Progenitor cell of endocrine pancreas (in vitro differentiated cells): Measurements from ENCODE around the gene SLCO1C1. TPM values are rescaled to one million over a fixed set of nuclear protein-coding genes. Genes with fewer than 3 reads are reported as not detected.

Source experiments
- DNase-seq: peaks from one replicate; pipeline ENCODE4 v3.0.0; 2021; ENCODE audit warnings: low spot score; ENCODE audit not compliant: unreplicated experiment
- H3K27ac Mint-ChIP-seq: 2 replicates; pipeline ENCODE4 v1.8.0; 2021; ENCODE audit warnings: mild to moderate bottlenecking, moderate library complexity, mixed read lengths
- H3K27me3 Mint-ChIP-seq: 2 replicates; pipeline ENCODE4 v1.8.0; 2021; ENCODE audit warnings: mixed read lengths
- H3K36me3 Mint-ChIP-seq: 2 replicates; pipeline ENCODE4 v1.8.0; 2022; ENCODE audit warnings: mixed read lengths; ENCODE audit not compliant: insufficient read depth
- H3K4me1 Mint-ChIP-seq: 2 replicates; pipeline ENCODE4 v1.8.0; 2021; ENCODE audit warnings: low read depth, mixed read lengths
- H3K4me3 Mint-ChIP-seq: 2 replicates; pipeline ENCODE4 v1.8.0; 2021; ENCODE audit warnings: low read depth, mild to moderate bottlenecking, moderate library complexity, mixed read lengths
- H3K9me3 Mint-ChIP-seq: 2 replicates; pipeline ENCODE4 v1.8.0; 2021; ENCODE audit warnings: low read depth, mixed read lengths
- total RNA-seq: library from RNA; stranded (reverse); gene quantifications from 2 replicates; pipeline ENCODE4 v1.2.1, GENCODE V29; 2021
- TF ChIP-seq, protein P1 (sequence below): fragments of 200-600 bp; sonication (generic); IDR thresholded peaks from one replicate; pipeline ENCODE4 v1.5.0; 2021; ENCODE audit warnings: antibody characterized with exemption, mild to moderate bottlenecking; ENCODE audit not compliant: unreplicated experiment

SLCO1C1 gene
- total RNA-seq, 1 donor from 2014 or later, result 2.1 TPM

DNA sequence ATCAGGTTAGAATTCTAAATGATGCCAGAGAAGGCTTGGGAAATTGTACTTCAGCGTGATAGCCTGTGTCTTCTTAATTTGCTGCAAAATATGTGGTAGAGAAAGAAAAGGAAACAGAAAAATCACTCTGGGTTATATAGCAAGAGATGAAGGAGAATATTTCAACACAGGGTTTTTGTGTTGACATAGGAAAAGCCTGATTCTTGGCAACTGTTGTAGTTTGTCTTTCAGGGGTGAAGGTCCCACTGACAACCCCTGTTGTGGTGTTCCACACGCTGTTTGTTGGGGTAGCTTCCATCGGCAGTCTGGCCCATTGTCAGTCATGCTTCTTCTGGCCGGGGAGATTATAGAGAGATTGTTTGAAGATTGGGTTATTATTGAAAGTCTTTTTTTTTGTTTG is 13.8 kb upstream of the SLCO1C1 start:
- Mint-ChIP-seq H3K4me1 (no peaks in the 10 kb centered on the region), H3K9me3 (peaks cover 12% of the 10 kb centered on the region), H3K27me3 (no peaks in the 10 kb centered on the region), H3K27ac (no peak overlapping the region), H3K36me3 (peaks cover 57% of the 10 kb centered on the region), H3K4me3 (no peak overlapping the region)
- TF ChIP-seq, protein P1, sequence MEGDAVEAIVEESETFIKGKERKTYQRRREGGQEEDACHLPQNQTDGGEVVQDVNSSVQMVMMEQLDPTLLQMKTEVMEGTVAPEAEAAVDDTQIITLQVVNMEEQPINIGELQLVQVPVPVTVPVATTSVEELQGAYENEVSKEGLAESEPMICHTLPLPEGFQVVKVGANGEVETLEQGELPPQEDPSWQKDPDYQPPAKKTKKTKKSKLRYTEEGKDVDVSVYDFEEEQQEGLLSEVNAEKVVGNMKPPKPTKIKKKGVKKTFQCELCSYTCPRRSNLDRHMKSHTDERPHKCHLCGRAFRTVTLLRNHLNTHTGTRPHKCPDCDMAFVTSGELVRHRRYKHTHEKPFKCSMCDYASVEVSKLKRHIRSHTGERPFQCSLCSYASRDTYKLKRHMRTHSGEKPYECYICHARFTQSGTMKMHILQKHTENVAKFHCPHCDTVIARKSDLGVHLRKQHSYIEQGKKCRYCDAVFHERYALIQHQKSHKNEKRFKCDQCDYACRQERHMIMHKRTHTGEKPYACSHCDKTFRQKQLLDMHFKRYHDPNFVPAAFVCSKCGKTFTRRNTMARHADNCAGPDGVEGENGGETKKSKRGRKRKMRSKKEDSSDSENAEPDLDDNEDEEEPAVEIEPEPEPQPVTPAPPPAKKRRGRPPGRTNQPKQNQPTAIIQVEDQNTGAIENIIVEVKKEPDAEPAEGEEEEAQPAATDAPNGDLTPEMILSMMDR, result no peak
- DNase-seq, result no peak

DNA sequence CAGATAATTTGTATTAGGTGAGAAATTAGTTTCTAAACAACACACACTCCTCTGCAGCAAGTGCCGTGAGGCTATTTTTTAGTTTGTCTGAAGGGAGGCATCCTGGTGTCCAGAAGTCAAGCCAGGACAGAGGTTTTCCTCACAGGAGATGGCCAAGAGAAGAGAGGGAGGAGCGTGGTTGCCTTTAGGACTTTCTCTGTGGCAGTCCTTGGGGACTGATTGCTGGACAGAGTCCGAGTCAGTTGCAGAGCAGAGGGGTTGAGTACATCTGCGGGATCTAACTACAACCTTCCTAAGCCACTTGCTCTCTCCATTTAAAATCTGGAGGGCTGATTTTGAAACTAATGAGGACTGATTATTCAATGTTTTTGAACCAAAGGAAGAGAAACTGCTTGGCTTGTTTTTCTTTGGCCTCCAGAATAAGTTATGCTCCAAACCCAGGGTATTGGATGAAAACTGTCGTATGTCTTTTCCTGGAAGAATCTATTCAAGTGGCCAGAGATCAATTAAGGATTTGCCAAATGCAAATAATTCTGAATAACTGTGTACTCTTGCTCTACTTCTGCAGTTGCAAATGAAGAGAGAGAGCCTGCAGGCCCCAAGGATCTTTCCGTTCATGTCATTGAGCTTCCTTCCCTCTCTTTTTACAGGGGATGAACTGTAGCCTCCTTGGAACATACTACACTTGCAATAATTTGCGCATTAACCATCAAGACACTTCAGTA is 1.2 kb downstream of the SLCO1C1 start:
- Mint-ChIP-seq H3K36me3 (no peaks in the 10 kb centered on the region), H3K9me3 (no peaks in the 10 kb centered on the region), H3K27ac (peak overlapping the region; percentile 7), H3K4me1 (peaks cover 8% of the 10 kb centered on the region), H3K4me3 (no peak overlapping the region), H3K27me3 (peaks cover 3% of the 10 kb centered on the region)
- TF ChIP-seq, protein P1, result no peak
- no peak for DNase-seq

DNA sequence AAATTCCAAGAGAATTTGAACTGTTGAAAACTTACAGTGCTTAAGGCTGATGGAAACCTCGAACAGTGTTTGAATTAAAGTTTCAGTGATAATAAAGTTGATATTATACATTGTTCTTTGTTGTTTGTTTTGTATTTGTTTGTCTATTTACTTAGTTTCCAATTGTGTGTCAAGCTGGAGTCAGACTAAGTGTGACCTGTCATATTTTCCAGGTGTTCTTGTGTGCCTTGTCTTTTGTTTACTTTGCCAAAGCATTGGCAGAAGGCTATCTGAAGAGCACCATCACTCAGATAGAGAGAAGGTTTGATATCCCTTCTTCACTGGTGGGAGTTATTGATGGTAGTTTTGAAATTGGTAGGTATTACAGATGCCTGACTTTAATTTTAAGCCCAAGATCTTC is 6.0 kb downstream of the SLCO1C1 start:
- Mint-ChIP-seq H3K27me3 (no peaks in the 10 kb centered on the region), H3K9me3 (no peaks in the 10 kb centered on the region), H3K4me1 (peaks cover 8% of the 10 kb centered on the region), H3K27ac (no peak overlapping the region), H3K36me3 (no peaks in the 10 kb centered on the region), H3K4me3 (no peak overlapping the region)
- TF ChIP-seq, protein P1, result no peak
- DNase-seq, result no peak

DNA sequence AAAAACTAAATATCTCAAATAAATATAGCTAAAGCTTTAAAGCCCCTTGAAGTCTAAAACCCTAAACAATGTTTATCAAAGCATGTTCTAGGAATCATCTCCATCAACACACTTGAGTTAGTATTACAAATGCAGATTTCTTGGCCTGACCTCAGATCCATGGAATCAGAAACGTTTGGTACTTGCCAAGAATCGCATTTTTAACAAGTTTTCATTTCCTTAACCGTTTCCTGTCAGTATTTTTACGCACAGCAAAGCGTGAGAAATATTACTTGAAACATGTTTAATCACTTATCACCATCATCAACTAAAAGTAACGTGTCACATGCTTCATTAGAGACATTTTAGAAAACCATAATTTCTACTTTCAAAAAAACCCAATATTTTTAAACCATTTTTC is 9.7 kb downstream of the SLCO1C1 start:
- no peaks in the 10 kb centered on the region for H3K4me1 Mint-ChIP-seq
- no peaks in the 10 kb centered on the region for H3K27me3 Mint-ChIP-seq
- no peak overlapping the region for H3K4me3 Mint-ChIP-seq

DNA sequence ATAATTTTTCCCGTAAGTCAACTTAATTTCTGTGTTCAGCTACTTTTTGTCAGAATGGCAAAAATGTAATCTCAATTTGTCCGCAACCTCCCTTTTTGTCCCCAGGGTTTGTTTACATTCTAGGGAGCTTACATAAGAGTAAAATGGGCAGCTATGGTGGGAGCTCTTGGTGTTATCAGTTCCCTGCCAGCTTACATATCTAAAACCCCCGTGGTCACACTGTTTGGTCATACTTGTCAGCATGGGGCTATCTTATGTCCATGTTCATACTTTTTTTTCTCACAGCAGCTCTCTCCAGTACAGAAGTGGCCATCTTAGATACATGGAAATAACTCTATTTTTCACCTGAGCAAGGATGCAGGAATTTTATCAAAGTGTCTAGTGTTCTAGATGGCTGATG is 16.7 kb downstream of the SLCO1C1 start:
- H3K4me3 Mint-ChIP-seq, result no peak overlapping the region
- H3K9me3 Mint-ChIP-seq, result no peaks in the 10 kb centered on the region
- TF ChIP-seq, protein P1, result no peak
- no peak for DNase-seq
- H3K4me1 Mint-ChIP-seq, result peaks cover 9% of the 10 kb centered on the region
- no peaks in the 10 kb centered on the region for H3K27me3 Mint-ChIP-seq
- H3K27ac Mint-ChIP-seq, result no peak overlapping the region
- no peaks in the 10 kb centered on the region for H3K36me3 Mint-ChIP-seq

More for the DNA sequence above, 9.7 kb downstream of the SLCO1C1 start:
- no peaks in the 10 kb centered on the region for H3K36me3 Mint-ChIP-seq
- TF ChIP-seq, protein P1, result no peak
- H3K27ac Mint-ChIP-seq, result no peak overlapping the region
- no peaks in the 10 kb centered on the region for H3K9me3 Mint-ChIP-seq
- no peak for DNase-seq
